ENCODE measurements around the gene NPY4R2.
"Not testable (repeated sequence)": the region's sequence is repeated elsewhere in the genome, so short reads cannot be mapped to it uniquely, and the experiment has no call there.

Gene NPY4R2, protein sequence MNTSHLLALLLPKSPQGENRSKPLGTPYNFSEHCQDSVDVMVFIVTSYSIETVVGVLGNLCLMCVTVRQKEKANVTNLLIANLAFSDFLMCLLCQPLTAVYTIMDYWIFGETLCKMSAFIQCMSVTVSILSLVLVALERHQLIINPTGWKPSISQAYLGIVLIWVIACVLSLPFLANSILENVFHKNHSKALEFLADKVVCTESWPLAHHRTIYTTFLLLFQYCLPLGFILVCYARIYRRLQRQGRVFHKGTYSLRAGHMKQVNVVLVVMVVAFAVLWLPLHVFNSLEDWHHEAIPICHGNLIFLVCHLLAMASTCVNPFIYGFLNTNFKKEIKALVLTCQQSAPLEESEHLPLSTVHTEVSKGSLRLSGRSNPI

DNA sequence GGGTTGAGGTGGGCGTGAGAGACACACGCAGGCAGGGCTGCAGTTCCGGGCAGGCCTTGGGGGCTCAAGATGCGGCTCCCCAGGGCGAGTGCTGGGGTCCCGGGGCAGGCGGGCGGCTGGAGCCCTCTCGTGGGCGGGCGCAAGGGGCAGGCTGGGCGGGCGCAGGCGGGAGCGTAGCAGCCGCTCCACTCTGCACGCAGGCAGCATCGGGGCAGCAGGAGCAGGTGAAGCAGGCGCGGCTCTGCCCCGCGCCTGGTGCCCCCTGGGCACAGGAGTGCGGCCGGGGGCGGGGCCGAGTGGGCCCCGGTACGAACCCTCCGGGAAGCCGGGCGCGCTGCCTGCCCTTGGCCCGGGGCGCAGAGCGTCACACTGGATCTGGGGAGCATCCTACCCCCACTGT is at the start of gene NPY4R2:
Gene NPY4R2, plus strand, starts transcription at position 188 of the 400 bp plus-strand sequence. CDS start 3,326 bp downstream, outside the sequence.
- DNase-seq, result not testable (repeated sequence)

DNA sequence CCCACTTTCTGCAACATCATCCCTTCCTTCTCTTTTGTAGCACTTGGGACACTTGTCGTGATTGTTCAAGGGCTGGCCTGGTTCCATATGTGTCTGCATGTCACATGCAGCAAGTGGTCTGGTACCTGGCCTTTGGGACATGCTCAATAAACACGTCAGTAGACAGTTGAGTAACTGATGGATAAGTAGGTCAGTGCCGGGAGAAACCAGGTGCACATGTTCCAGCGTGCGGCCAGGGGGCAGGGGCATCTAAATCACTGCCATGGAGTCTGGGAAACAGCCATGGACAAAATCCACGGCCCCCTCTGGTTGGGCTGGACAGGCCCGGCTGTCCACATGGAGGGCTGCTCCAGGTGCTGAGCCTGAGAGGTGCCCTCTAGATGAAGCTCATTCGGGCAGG is 47.6 kb upstream of the NPY4R2 start:
- DNase-seq, result not testable (repeated sequence)

DNA sequence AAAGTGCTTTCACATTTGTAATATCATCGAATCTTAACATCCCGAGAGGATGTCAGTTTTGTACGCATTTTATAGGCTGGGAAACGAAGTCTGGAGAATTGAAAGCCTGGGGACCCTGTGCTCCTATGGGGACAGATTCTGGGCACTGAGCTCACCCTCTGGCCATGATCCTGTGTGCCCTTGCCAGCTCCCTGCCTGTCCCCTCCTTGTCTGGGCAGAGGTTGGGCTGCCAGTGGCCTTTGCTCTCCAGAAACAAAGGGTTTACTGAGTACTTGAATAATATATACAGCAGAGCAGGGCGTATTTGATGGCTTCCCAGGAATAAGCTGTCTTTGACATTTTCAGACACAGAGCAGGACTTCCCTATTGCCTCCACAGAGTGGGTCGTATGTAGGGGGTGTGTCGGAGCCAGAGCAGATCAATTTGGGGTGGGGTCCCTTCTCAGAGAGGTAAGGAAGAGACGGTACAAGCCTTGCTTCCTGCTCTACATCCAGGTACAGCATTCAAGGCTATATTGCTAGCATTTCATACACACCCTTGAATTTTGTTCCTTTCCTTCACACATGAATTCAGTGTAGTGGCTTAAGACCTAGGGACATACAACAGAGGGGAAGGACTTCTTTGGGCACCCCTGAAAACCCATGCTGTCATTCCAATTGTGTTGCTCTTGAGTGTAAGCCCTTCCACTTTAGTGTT is 46.8 kb upstream of the NPY4R2 start:
- not testable (repeated sequence) for DNase-seq

DNA sequence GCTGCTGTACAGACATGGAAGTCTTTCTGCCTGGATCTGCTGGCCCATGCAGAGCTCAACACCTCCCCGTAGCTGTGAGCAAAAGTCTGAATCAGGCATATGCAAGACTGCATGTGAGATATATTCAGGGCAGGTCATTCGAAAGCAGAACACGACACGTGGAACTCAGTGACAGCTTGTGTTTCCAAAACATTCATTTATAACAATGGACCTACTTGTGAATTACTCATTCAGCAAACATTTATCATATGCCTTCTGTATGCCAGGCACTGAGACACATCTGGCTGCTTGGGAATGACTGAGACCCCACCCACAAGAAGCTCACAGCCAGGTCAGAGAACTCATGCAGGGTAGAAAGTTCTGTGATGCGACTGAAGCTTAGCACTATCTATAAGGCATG is 46.2 kb upstream of the NPY4R2 start:
- DNase-seq, result not testable (repeated sequence)

DNA sequence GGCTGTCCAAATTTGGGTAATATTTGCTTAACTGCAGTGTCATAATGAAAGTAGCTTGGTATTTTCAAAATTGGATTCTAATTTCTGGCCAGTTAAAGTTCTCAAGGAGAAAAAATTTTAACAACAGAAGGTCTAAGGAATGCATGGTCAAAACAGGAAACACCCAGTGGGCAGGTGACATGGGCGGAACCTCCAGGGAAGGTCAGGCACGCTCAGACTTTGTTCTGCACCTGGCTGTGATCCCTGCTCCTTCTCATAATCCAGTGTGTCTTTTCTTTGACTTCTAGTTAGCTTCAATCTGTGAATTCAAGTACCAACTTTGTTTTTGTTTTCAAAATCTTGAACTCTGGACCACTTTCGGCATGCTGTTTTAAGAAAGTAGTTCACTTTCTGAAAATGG is 34.2 kb upstream of the NPY4R2 start:
- not testable (repeated sequence) for DNase-seq

DNA sequence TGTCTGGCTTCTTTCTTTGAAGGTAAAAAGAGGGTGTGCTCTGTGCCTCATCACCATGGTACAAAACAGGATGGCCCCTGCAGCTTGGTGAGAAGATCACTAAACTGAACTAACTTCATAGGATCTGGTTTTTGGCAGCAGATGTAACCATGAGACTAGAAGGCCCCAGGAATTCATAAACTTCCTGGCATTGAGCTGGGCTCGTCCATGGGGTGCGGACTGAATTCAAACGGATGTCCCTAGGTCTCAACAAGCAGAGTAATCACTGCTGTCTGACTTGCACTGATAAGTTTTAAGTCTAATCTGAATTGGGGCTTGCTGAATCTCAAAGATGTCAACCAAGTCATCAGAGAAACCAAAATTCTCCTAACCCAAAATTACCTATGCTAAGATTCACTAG is 33.5 kb upstream of the NPY4R2 start:
- DNase-seq, result not testable (repeated sequence)

DNA sequence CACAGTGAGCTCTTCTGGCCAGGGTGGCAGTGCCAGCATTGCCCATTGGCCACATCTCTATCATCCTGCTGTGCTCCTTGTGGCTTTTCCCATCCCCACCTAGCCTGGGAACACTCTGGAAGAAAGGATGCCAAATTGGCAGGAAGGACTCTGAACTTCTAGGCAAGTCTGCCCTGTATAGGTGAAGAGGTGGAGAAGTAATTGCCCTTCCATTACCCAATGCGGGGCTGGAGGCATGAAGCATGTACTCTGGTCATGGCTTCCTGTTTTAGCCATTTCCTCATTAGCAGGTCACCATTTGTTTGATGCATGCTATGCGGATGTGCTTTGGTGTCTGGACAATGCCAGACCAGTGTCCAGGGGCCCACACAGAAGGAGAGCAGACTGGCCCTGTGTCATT is 32.1 kb upstream of the NPY4R2 start:
- not testable (repeated sequence) for DNase-seq

DNA sequence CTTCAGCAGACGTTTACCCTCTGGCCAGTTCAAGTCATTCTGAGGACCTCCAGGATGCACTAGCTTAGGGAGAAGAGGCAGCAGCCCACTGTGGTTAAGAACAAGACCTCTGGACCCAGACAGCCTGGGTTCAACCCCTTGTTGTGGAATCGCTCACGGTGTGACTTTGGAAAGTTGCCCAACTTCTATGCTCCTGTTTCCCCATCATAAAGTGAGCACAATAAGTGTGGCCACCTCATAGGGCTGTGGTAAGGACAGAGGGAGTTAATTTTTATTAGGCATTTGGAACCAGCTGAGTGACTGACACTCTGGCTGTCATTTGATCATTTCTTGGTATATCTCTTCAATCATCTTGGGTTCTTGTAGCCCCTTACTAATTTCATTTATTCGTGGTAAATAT is 31.6 kb upstream of the NPY4R2 start:
- not testable (repeated sequence) for DNase-seq

DNA sequence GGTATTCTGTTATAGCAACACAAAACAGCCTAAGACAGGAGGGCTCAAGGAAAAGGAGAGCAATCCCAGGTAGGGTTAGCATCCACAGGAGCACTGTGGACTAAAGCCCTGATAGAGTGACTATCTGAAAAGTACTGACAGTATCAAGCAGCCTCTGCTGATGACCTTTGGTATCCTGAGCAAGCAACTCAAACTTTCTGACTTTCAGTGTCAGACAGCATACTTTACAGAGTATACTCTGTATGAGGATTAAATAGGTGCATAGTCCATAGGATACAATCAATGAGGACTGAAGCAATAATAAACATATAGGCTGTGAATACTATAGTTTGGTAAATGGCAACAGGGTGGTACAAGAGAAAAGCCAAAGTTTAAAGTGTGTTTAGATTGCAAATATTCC is 27.7 kb upstream of the NPY4R2 start:
- not testable (repeated sequence) for DNase-seq

DNA sequence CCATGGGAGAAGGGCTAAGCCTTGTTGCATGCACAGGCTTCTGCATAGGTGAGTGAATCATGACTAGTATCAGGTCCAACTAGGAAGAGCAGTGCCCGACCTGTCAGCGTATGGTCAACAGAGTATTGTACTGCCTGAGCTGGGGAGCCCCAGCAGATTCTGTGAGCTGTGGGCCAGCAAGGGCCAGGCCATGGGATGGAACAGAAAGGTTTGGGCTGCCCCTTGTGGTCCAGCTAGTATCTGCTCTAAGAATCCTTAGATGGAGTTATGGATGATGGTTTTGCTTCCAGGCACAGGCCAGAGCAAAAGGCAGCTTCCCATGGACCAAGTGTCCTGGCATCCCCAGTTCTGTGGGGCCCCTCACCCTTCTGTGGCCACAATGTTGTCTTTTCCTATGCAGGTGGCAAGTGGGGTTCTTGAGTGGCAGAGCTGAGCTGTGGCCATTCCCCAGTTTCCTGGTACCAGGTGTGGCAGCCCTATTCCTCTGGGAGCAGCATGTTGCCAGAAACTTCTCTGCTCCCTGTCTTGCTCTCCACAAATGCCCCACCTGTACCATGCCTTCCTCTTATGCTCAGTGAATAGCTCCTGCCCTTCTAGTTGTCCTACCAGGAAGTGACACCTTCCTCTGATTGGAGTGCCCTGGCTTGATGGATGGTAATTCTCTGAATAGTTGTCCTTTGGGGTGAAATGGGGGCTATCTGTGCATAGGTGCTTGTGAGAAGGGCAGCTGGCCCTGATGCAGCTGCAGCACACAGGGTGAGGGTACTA is 25.8 kb upstream of the NPY4R2 start:
- DNase-seq, result not testable (repeated sequence)

DNA sequence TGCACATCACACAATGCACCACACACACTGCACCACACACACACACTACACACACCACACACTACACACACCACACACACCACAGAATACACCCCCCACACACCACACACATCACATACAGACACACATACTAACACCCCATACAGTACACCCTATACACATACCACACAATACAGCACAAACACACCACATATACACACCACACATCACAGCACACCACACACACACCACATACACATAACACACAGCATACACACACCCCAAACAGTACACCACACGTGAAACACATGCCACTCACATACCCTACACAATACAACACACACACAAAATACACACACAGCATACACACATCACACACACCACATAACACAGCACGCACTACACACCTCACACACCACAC is 23.9 kb upstream of the NPY4R2 start:
- not testable (repeated sequence) for DNase-seq

DNA sequence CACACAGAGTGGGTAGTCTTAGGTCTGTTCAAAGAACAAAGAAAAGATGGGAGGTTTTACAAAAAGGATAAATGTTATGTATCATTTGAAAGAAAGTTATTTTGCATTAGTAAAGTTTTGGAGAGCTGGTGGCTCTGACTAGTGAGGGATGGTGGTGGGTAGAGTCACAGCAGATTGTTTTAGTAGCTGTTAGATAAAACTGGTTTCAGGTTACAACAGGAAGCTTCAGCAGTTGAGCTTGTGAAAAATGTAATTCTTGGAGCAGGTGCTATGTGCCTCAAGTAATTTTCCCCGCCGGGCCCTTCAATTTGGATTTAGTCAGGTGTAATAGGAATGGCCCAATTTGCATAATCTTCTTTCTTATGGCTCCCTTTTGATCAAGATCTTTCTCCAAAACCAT is 20.6 kb upstream of the NPY4R2 start:
- DNase-seq, result not testable (repeated sequence)

DNA sequence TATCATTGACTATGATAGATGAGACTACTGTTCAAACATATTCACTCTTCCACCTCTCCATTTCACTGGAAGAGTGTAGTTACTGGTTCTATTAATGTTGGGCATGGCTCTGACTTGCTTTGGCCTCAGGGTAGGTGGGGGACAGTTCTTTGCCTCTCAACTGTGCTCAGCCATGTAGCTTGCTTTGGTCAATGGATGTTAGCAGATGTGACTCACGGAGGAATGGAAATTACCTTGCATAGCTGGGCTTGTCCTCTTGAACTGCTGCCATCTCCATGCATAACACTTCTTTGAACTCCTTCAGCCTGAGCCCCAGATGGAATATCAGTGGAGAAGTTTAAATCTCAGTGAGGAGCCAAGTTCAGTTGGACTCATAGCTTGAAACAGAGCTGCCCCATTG is 9.1 kb upstream of the NPY4R2 start:
- DNase-seq, result not testable (repeated sequence)

DNA sequence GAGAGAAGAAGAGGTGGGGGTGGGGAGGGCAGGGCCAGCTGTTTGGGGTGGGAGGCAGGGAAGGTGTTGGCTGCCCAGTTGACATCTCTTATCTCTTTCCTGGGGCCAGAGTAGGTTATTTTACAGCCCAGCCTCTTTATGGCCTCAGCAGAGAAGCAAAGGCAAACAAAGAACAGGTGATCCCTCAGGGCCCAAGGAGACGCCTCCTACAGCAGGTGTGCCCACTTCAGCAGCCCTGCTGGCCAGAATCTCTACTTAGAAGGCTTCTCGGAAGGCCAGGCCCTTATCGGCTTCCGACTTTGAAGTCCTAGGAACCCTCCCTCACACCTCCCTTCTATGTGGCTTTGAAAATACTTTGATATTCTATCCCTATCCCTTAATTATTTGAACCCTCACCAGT is 8.0 kb upstream of the NPY4R2 start:
- DNase-seq, result not testable (repeated sequence)

DNA sequence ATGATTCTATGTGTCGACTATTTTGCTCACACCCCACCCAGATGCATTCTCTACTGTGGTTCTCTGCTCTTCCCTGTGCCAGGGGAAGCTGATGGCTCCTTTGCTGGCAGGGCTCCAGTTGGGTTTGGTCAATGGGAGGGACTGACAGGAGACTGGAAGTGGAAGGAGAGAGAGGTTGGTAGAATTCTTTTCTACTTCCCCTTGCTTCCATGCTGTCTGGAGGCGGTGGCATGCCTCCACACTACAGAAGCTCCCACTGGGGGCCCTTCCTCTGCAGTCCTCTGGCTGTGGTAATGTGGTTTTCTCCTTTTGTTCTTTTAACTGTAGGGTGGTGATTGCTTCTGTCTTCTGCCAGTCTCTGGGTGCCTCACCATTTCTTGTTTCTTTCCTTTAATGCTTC is 4.4 kb upstream of the NPY4R2 start:
- not testable (repeated sequence) for DNase-seq

DNA sequence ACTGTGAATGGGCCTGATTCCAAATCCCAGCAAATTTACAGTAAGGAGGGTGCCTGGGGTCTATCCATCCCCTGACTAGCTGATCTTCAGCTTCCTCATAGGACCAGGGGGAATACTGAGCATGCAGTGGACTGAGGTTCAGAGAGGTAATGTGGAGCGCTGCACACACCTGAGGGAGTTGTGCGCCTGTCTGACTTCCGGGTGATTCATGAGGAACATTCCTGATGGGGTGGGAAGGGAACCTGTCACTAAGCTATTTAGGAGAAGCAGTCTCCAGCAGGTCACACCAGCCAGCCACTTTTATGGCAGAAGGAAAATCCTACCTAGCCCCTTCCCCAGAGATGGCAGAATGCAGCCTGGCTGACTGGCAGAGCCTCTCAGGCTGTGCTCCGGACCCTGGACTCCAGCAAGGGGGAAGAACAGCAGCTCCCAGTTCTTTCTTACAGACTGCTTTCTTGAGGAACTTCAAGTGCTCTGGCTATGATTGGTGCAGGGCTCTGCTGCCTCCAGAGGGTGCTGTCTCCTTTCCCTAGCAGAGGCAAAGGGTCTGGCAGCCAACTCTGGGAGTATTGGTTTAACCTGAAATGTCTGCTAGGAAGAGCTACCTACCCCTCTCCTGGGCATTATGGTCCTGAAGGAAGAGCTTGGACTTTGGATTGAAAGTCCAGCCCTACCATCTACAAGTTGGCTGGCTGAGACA is 2.5 kb upstream of the NPY4R2 start:
- DNase-seq, result not testable (repeated sequence)

DNA sequence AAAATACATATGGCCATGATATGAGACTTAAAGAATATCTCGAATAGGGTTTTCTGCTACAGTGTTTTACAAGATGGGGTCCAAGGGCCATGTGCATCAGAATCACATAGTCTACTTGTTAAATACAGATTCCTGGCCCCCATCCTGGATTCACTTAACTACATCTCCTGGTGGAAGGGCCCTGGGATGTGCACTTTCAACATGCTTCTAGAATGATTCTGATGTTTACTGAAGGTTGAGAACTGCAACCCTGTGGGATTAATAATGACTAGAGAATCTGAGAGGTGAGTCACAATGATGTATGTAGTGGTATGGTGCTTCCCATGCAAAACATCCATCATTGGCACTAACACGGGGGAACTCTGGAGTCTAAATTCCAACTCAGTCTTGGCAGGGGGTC is 2.1 kb downstream of the NPY4R2 start:
- not testable (repeated sequence) for DNase-seq

DNA sequence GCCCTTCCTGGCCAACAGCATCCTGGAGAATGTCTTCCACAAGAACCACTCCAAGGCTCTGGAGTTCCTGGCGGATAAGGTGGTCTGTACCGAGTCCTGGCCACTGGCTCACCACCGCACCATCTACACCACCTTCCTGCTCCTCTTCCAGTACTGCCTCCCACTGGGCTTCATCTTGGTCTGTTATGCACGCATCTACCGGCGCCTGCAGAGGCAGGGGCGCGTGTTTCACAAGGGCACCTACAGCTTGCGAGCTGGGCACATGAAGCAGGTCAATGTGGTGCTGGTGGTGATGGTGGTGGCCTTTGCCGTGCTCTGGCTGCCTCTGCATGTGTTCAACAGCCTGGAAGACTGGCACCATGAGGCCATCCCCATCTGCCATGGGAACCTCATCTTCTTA is 4.0 kb downstream of the NPY4R2 start:
- not testable (repeated sequence) for DNase-seq

DNA sequence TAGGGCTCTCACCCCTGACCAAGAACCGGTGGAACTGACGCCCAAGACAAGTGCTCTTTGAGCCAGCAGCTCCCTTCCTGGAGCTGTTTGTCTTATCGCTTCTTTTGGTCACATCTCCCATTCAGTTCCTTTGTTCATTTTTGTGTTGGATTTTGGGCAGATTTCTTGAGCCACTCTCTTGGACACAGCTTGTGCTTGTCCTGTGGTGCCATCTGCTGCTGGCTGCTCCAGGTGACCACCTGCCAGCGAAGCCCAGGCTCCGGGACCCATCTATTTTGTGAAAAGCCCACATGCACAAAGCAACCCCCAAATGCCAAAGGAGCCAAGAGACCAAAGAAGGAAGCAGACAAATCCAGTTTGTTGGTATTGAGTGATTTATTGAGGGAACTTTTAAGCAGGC is 6.2 kb downstream of the NPY4R2 start:
- DNase-seq, result not testable (repeated sequence)

DNA sequence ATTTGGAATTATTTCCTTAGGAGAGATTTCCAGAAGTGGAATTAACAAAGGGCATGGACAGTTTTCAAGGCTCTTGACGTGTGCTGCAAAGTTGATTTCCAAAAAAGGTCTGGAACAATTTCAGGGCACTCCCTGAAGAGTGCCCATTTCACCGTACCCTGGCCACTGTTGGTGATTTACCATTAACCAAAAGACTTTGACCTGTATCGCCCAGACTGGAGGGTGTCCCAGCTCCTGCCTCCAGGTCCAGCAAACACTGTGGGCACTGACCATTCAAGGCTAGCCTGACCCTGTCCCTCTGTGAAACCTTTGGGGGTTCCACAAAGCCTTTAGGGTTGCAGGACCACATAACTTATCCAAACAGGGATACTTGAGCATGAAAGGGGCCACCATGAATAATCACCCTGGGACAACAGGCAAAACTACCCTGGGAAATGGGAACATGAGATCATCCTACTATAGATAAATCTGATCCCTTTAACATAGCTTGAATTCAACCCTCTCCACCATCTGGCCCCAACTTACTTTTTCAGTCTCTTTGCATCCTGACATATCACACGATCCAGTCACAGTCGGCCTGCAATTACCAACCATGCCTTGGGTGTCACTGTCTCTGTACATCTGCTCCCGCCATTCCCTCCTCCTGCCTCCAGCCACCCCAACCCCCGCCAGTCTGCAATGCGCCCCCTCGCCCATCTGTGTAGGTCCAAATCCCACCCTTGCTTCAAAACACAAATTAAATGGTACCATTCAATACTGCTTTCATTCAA is 8.9 kb downstream of the NPY4R2 start:
- not testable (repeated sequence) for DNase-seq

DNA sequence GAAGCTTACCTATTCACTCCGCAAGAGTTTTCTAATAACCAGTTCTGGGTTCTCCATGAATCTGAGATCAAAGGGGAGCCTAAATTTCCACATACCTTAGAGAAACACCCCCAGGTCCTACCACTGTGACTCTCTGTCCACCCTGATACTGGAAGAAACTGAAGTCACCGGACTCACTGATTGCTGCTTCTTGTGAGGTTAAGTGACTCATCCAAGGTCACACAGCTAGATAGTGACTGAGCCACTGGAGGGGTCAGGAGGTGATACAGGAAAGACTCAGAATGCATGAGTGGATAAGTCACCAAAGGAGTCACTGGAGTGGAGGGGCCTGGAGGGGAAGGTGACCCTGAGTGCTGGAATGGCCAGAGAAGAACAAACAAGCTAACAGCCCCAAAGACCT is 9.8 kb downstream of the NPY4R2 start:
- not testable (repeated sequence) for DNase-seq

DNA sequence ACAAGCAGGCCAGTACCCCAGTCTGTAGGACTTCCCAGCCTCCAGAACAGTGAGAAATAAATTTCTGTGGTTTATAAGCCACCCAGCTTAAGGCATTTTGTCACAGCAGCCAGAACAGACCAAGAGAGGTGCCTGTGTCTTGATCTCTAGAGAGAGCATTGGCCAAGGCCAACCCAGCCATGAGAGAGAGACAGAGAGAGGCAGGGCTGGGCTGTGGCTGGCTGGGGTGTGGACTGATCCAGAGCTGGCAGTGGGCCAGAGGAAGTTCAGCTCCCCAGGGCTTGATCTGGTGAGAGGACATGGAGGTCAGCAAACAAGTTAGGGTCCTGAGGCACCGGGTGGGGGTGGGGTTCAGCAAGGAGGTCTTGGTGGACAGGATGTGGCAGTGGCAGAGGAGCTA is 14.4 kb downstream of the NPY4R2 start:
- not testable (repeated sequence) for DNase-seq
